IMR-90 (cell line): ENCODE measurements around the gene KRTDAP. TPM values are rescaled to one million over a fixed set of nuclear protein-coding genes. Genes with fewer than 3 reads are reported as not detected.

Experiments used
- ATAC-seq: fragments of 200-7000 bp; cut with Tn5 transposase; 2 replicates; pipeline ENCODE4 v1.9.1; 2020; ENCODE audit warnings: low read depth, mild to moderate bottlenecking, moderate library complexity
- BruUV-seq: library from RNA; stranded (reverse); fragments of 400-500 nt; replicated peaks from 2 replicates; lab custom pipeline; 2021; lab: Mats Ljungman, UMichigan
- CTCF ChIA-PET: fragments of 300-600 bp; formaldehyde crosslinking; extraction: SDS; loops from one replicate; lab custom pipeline; 2021; ENCODE audit warnings: antibody characterized with exemption; lab: Yijun Ruan, JAX
- POLR2A ChIA-PET: fragments of 300-600 bp; sonication (Branson Sonifier 250); formaldehyde crosslinking; loops from one replicate; lab custom pipeline; 2022; ENCODE audit warnings: antibody characterized with exemption; ENCODE audit not compliant: unreplicated experiment; lab: Charles Lee
- DNase-seq: peaks from one replicate; pipeline ENCODE4 v3.0.0; 2013
- H2AFZ ChIP-seq: replicated peaks from 2 replicates; pipeline ENCODE3; 2013; ENCODE audit warnings: low read length, mild to moderate bottlenecking; ENCODE audit not compliant: poor library complexity
- H2AK5ac ChIP-seq: 2 replicates; pipeline ENCODE4 v1.6.1; 2013; ENCODE audit warnings: low read depth, low read length, inconsistent platforms
- H2AK9ac ChIP-seq: replicated peaks from 2 replicates; pipeline ENCODE3; 2013; ENCODE audit warnings: mild to moderate bottlenecking, low read depth, low read length, moderate library complexity; ENCODE audit not compliant: poor library complexity
- H2BK120ac ChIP-seq: 2 replicates; pipeline ENCODE4 v1.6.1; 2013; ENCODE audit warnings: low read depth, low read length, inconsistent platforms
- H2BK15ac ChIP-seq: 3 replicates; pipeline ENCODE4 v1.6.1; 2013; ENCODE audit warnings: low read depth, low read length, inconsistent platforms
- H2BK20ac ChIP-seq: 2 replicates; pipeline ENCODE4 v1.6.1; 2013; ENCODE audit warnings: low read depth, mild to moderate bottlenecking, inconsistent platforms, low read length, moderate library complexity
- H2BK5ac ChIP-seq: 2 replicates; pipeline ENCODE4 v1.6.1; 2013; ENCODE audit warnings: mild to moderate bottlenecking, low read depth, low read length, inconsistent platforms; ENCODE audit not compliant: poor library complexity, severe bottlenecking
- H3K14ac ChIP-seq: replicated peaks from 2 replicates; pipeline ENCODE4 v1.6.1; 2013; ENCODE audit warnings: low read depth, low read length, inconsistent platforms
- H3K18ac ChIP-seq: 2 replicates; pipeline ENCODE4 v1.6.1; 2013; ENCODE audit warnings: low read depth, low read length, control low read depth
- H3K23ac ChIP-seq: 2 replicates; pipeline ENCODE4 v1.6.1; 2013; ENCODE audit warnings: low read depth, low read length, inconsistent platforms
- H3K27ac ChIP-seq: 2 replicates; pipeline ENCODE4 v1.5.1; 2013; ENCODE audit warnings: mild to moderate bottlenecking, control low read depth, low read length; ENCODE audit not compliant: insufficient read depth
- H3K27me3 ChIP-seq: 2 replicates; pipeline ENCODE4 v1.6.1; 2013; ENCODE audit warnings: low read length; ENCODE audit not compliant: control insufficient read depth, insufficient read depth
- H3K36me3 ChIP-seq: 2 replicates; pipeline ENCODE4 v1.6.1; 2013; ENCODE audit warnings: low read length, mixed read lengths; ENCODE audit not compliant: control insufficient read depth, insufficient read depth
- H3K4ac ChIP-seq: 2 replicates; pipeline ENCODE4 v1.6.1; 2013; ENCODE audit warnings: low read depth, low read length, inconsistent platforms
- H3K4me1 ChIP-seq: 2 replicates; pipeline ENCODE4 v1.6.1; 2013; ENCODE audit warnings: low read length, mixed read lengths; ENCODE audit not compliant: control insufficient read depth, insufficient read depth
- H3K4me2 ChIP-seq: 2 replicates; pipeline ENCODE4 v1.6.1; 2013; ENCODE audit warnings: low read depth, mild to moderate bottlenecking, control low read depth, low read length, moderate library complexity
- H3K4me3 ChIP-seq: 2 replicates; pipeline ENCODE4 v1.5.1; 2013; ENCODE audit warnings: low read depth, mild to moderate bottlenecking, control low read depth, low read length, moderate library complexity; ENCODE audit not compliant: insufficient read depth
- H3K56ac ChIP-seq: 2 replicates; pipeline ENCODE4 v1.6.1; 2013; ENCODE audit warnings: low read length, inconsistent platforms; ENCODE audit not compliant: insufficient read depth; ENCODE audit errors: extremely low read depth
- H3K79me1 ChIP-seq, 2 experiments: 2 replicates each; pipeline ENCODE4 v1.6.1; 2013; ENCODE audit warnings: low read length in 2 of 2, inconsistent platforms in 1 of 2, low read depth in 1 of 2
- H3K9ac ChIP-seq: 2 replicates; pipeline ENCODE4 v1.6.1; 2013; ENCODE audit warnings: low read depth, low read length, control low read depth
- H3K9me1 ChIP-seq: 2 replicates; pipeline ENCODE4 v1.6.1; 2013; ENCODE audit warnings: low read length, inconsistent platforms; ENCODE audit not compliant: insufficient read depth
- H3K9me3 ChIP-seq: 2 replicates; pipeline ENCODE4 v1.6.1; 2013; ENCODE audit warnings: low read length; ENCODE audit not compliant: control insufficient read depth, insufficient read depth
- H4K20me1 ChIP-seq: 2 replicates; pipeline ENCODE4 v1.6.1; 2013; ENCODE audit warnings: low read length, inconsistent platforms; ENCODE audit not compliant: insufficient read depth
- H4K5ac ChIP-seq: 2 replicates; pipeline ENCODE4 v1.6.1; 2013; ENCODE audit warnings: mild to moderate bottlenecking, low read depth, low read length, control low read depth
- H4K8ac ChIP-seq, 2 experiments: 2 replicates each; pipeline ENCODE4 v1.6.1; 2013; ENCODE audit warnings: low read depth in 2 of 2, low read length in 2 of 2, control low read depth in 1 of 2, inconsistent platforms in 1 of 2
- H4K91ac ChIP-seq: 2 replicates; pipeline ENCODE4 v1.6.1; 2013; ENCODE audit warnings: low read depth, low read length, inconsistent platforms; ENCODE audit not compliant: insufficient read depth
- RAD21 ChIP-seq: IDR thresholded peaks from 2 replicates; pipeline ENCODE4 v1.6.1; 2012; ENCODE audit warnings: low read length, improper control_type of control experiment
- RCOR1 ChIP-seq: IDR thresholded peaks from 2 replicates; pipeline ENCODE4 v1.6.1; 2012; ENCODE audit warnings: mild to moderate bottlenecking, low read length, improper control_type of control experiment; ENCODE audit not compliant: insufficient replicate concordance
- SMC3 ChIP-seq: fragments of 150-350 bp; IDR thresholded peaks from 2 replicates; pipeline ENCODE4 v1.6.1; 2016; ENCODE audit warnings: low read depth, mild to moderate bottlenecking, antibody characterized with exemption, low read length, moderate library complexity
- WGBS, 2 experiments: methylation state at CpG; one replicate each; pipeline versions ENCODE4 v1.1.5 to v1.1.7; 2013; ENCODE audit warnings: missing lambda C conversion rate in 2 of 2; ENCODE audit not compliant: insufficient read length in 1 of 2; ENCODE audit errors: extremely low coverage in 2 of 2; 5-methylcytosine and 5-hydroxymethylcytosine counted together
- dilution Hi-C: fragments of 300-500 bp; cut with HindIII; formaldehyde crosslinking; loops from one replicate; pipeline ENCODE4 v1.14.3; 2018; ENCODE audit warnings: low sequenced_read_pairs; ENCODE audit not compliant: unreplicated experiment
- in situ Hi-C: fragments of 300-500 bp; cut with MboI; formaldehyde crosslinking; loops from 3 replicates; pipeline ENCODE4 v1.14.3; 2019; ENCODE audit warnings: low sequenced_read_pairs, inconsistent platforms, mixed read lengths
- intact Hi-C: fragments of 100-400 bp; cut with micrococcal nuclease; formaldehyde crosslinking; loops from 2 replicates; pipeline ENCODE4 v1.10.0; 2022
- polyA plus RNA-seq, 3 experiments: library from polyadenylated mRNA; depleted of rRNA; stranded (reverse); fragments of >200 nt; gene quantifications; 2 replicates each; pipeline ENCODE4 v1.2.3, GENCODE V29; 2012; ENCODE audit warnings: low replicate concordance in 1 of 3
- total RNA-seq: library from RNA; depleted of rRNA; stranded (reverse); fragments of >200 nt; gene quantifications from 2 replicates; pipeline ENCODE4 v1.2.3, GENCODE V29; 2012
- TF ChIP-seq, protein P1 (sequence below): conservative IDR thresholded peaks from 2 replicates; pipeline ENCODE4 v1.5.1; 2012; ENCODE audit warnings: mild to moderate bottlenecking, low read depth, low read length, improper control_type of control experiment

KRTDAP gene
- total and polyA plus RNA-seq, 2 of the 4 experiments (the other 2 are of a cell fraction), result not detected

DNA sequence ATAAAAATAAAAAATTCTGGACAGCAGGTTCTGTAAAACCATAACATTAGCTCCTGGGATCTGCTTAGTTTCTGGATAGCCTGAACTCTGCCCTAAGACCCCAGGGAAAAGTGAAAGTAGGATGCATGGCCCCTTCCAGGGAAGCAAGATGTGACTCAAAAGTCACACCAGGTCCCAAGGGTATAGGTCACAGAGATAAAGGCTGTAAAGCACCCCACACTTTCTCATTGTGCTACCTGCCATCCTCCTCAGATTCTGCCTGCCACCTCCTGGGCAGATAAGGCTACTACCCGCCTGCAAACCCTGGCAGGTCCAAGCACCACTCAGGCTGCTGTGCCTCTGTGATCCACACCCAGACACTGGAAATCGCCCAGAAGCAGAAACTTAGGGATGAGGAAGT lies 21.6 kb downstream of the KRTDAP start:
- ATAC-seq (peak; percentile 59; the same call in 1 of the 2 replicates), DNase-seq (no peak)
- Histone ChIP-seq H3K9me1 (no peaks in the 10 kb centered on the region), H4K8ac (no peak overlapping the region), H3K23ac (no peak overlapping the region), H3K27ac (no peak overlapping the region), H3K4ac (no peak overlapping the region), H4K91ac (no peak overlapping the region), H4K5ac (no peak overlapping the region), H3K4me2 (no peak overlapping the region), H3K18ac (no peak overlapping the region), H2AK5ac (no peak overlapping the region), H2BK15ac (no peak overlapping the region), H3K14ac (no peak overlapping the region), H3K4me1 (no peaks in the 10 kb centered on the region), H2AFZ (peak overlapping the region; percentile 56), H2AK9ac (no peak overlapping the region), H3K79me1 (no peaks in the 10 kb centered on the region), H4K20me1 (no peaks in the 10 kb centered on the region), H3K9me3 (no peaks in the 10 kb centered on the region), H2BK5ac (no peak overlapping the region), H3K27me3 (peaks cover 3% of the 10 kb centered on the region), H2BK120ac (no peak overlapping the region), H3K9ac (no peak overlapping the region), H2BK20ac (no peak overlapping the region), H3K56ac (no peak overlapping the region), H3K4me3 (no peak overlapping the region), H3K36me3 (no peaks in the 10 kb centered on the region)
- ChIA-PET CTCF (interaction anchor here (0.8 to 1.2 kb wide), 2 partner anchors 36 to 120 kb away, joined by 3 read pairs; no protein-coding TSS in a partner anchor), POLR2A (no interaction called here)
- intact Hi-C loops (loop anchor here (10.0 kb wide), 1 partner anchor 114 kb away; the partner anchor contains the start of gene FFAR3), dilution Hi-C loops (no loop called here), in situ Hi-C loops (no loop called here)
- WGBS, 2 experiments, result no CpG with 5 or more reads among the region's 2 CpGs
- no TSS peak for BruUV-seq
- TF ChIP-seq SMC3, result peak; percentile 24; the same call in 1 of the 2 replicates
- TF ChIP-seq, protein P1, sequence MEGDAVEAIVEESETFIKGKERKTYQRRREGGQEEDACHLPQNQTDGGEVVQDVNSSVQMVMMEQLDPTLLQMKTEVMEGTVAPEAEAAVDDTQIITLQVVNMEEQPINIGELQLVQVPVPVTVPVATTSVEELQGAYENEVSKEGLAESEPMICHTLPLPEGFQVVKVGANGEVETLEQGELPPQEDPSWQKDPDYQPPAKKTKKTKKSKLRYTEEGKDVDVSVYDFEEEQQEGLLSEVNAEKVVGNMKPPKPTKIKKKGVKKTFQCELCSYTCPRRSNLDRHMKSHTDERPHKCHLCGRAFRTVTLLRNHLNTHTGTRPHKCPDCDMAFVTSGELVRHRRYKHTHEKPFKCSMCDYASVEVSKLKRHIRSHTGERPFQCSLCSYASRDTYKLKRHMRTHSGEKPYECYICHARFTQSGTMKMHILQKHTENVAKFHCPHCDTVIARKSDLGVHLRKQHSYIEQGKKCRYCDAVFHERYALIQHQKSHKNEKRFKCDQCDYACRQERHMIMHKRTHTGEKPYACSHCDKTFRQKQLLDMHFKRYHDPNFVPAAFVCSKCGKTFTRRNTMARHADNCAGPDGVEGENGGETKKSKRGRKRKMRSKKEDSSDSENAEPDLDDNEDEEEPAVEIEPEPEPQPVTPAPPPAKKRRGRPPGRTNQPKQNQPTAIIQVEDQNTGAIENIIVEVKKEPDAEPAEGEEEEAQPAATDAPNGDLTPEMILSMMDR, result peak; percentile 39
- TF ChIP-seq RCOR1, result no peak
- TF ChIP-seq RAD21, result peak; percentile 42; the same call in 1 of the 2 replicates
